GM12878 (cell line): ENCODE data around the gene NET1. TPM values are rescaled to one million over a fixed set of nuclear protein-coding genes. Genes with fewer than 3 reads are reported as not detected.

Source experiments
- ATAC-seq: fragments of 200-7000 bp; cut with Tn5 transposase; 3 replicates; pipeline ENCODE4 v1.9.1; 2020; ENCODE audit warnings: mild to moderate bottlenecking, moderate library complexity
- BruUV-seq: library from RNA; stranded (reverse); fragments of 400-500 nt; replicated peaks from 2 replicates; lab custom pipeline; 2021; lab: Mats Ljungman, UMichigan
- CTCF ChIA-PET: fragments of 300-600 bp; sonication (Branson Sonifier 250); formaldehyde crosslinking; extraction: SDS; loops from one replicate; lab custom pipeline; 2021; ENCODE audit warnings: inconsistent platforms; lab: Yijun Ruan, JAX
- POLR2A ChIA-PET: fragments of 350-600 bp; formaldehyde crosslinking; extraction: SDS; loops from one replicate; lab custom pipeline; 2021; ENCODE audit warnings: inconsistent platforms; lab: Charles Lee
- RAD21 ChIA-PET: fragments of 300-600 bp; sonication (Branson Sonifier 250); formaldehyde crosslinking; loops from one replicate; lab custom pipeline; 2023; ENCODE audit warnings: antibody characterized with exemption; ENCODE audit not compliant: unreplicated experiment; lab: Charles Lee
- SMC1A ChIA-PET: fragments of 300-600 bp; sonication (Branson Sonifier 250); formaldehyde crosslinking; loops from one replicate; lab custom pipeline; 2023; ENCODE audit not compliant: unreplicated experiment, uncharacterized antibody; lab: Charles Lee
- DNase-seq: peaks from one replicate; pipeline ENCODE4 v3.0.0-alpha.2; 2011; ENCODE audit warnings: low read depth, low spot score
- FAIRE-seq: peaks from 3 replicates; lab custom pipeline; 2011; peaks lifted over from hg19 to GRCh38; lab: Jason Lieb, UNC
- H2AFZ ChIP-seq: 2 replicates; pipeline ENCODE4 v1.6.0; 2011; ENCODE audit warnings: low read depth, low read length, control low read depth; ENCODE audit not compliant: control insufficient read depth
- H3K27ac ChIP-seq: 2 replicates; pipeline ENCODE4 v1.5.1; 2011; ENCODE audit warnings: control low read depth; ENCODE audit not compliant: control insufficient read depth, insufficient read depth
- H3K27me3 ChIP-seq, 2 experiments: replicated peaks in 1 of 2; 2 replicates each; pipeline versions ENCODE4 v1.6.0 to v1.6.1; 2011; ENCODE audit warnings: low read length in 1 of 2; ENCODE audit not compliant: control insufficient read depth in 2 of 2, insufficient read depth in 2 of 2
- H3K36me3 ChIP-seq, 2 experiments: 2 replicates each; pipeline ENCODE4 v1.5.1; 2011; ENCODE audit warnings: low read length in 1 of 2; ENCODE audit not compliant: control insufficient read depth in 2 of 2, insufficient read depth in 2 of 2
- H3K4me1 ChIP-seq: 2 replicates; pipeline ENCODE4 v1.6.1; 2011; ENCODE audit warnings: mild to moderate bottlenecking, low read length, moderate library complexity, mixed read lengths; ENCODE audit not compliant: control insufficient read depth, insufficient read depth
- H3K4me2 ChIP-seq: 2 replicates; pipeline ENCODE4 v1.6.0; 2011; ENCODE audit warnings: control low read depth; ENCODE audit not compliant: control insufficient read depth, insufficient read depth
- H3K4me3 ChIP-seq: fragments of 200-600 bp; sonication (generic); 2 replicates; pipeline ENCODE4 v1.5.1; 2016
- H3K79me2 ChIP-seq: 2 replicates; pipeline ENCODE4 v1.6.0; 2011; ENCODE audit warnings: low read length; ENCODE audit not compliant: control insufficient read depth, insufficient read depth
- H3K9ac ChIP-seq: 2 replicates; pipeline ENCODE4 v1.8.0; 2011; ENCODE audit warnings: low read length, control low read depth, mixed read lengths; ENCODE audit not compliant: control insufficient read depth, insufficient read depth
- H3K9me3 ChIP-seq: replicated peaks from 3 replicates; pipeline ENCODE4 v1.5.1; 2011; ENCODE audit warnings: mild to moderate bottlenecking, low read length; ENCODE audit not compliant: control insufficient read depth, insufficient read depth
- H4K20me1 ChIP-seq: 2 replicates; pipeline ENCODE4 v1.6.0; 2011; ENCODE audit not compliant: control insufficient read depth, insufficient read depth
- CHD1 ChIP-seq: IDR thresholded peaks from 2 replicates; pipeline ENCODE4 v1.6.1; 2012; ENCODE audit warnings: low read depth, low read length, improper control_type of control experiment
- CHD4 ChIP-seq: fragments of 200-600 bp; sonication (generic); IDR thresholded peaks from 2 replicates; pipeline ENCODE4 v1.6.1; 2016; ENCODE audit warnings: mild to moderate bottlenecking
- E2F8 ChIP-seq: fragments of 450-650 bp; IDR thresholded peaks from 2 replicates; pipeline ENCODE4 v1.6.1; 2018; ENCODE audit warnings: mild to moderate bottlenecking, low read depth, moderate library complexity; ENCODE audit not compliant: partially characterized antibody
- POLR2A ChIP-seq: IDR thresholded peaks from 2 replicates; pipeline ENCODE4 v1.6.1; 2011; ENCODE audit warnings: low read depth, mild to moderate bottlenecking, low read length
- TBL1XR1 ChIP-seq: IDR thresholded peaks from 2 replicates; pipeline ENCODE4 v1.6.1; 2012; ENCODE audit warnings: low read depth, low read length, improper control_type of control experiment
- YY1 ChIP-seq: IDR thresholded peaks from 2 replicates; pipeline ENCODE4 v1.6.1; 2011; ENCODE audit warnings: low read depth, mild to moderate bottlenecking, low read length
- WGBS: methylation state at CpG from one replicate; pipeline ENCODE4 v1.1.6; 2016; ENCODE audit warnings: low lambda C conversion rate; ENCODE audit not compliant: insufficient replicate concordance, insufficient coverage; ENCODE audit errors: missing lambda C conversion rate; 5-methylcytosine and 5-hydroxymethylcytosine counted together
- in situ Hi-C: fragments of 300-500 bp; cut with MboI; formaldehyde crosslinking; loops from 9 replicates; pipeline ENCODE4 v1.14.3; 2018; ENCODE audit warnings: mixed read lengths
- intact Hi-C: fragments of 100-400 bp; cut with micrococcal nuclease; formaldehyde crosslinking; loops from one replicate; pipeline ENCODE4 v1.14.2; 2022; ENCODE audit not compliant: unreplicated experiment
- polyA plus RNA-seq, 11 experiments: library from polyadenylated mRNA; depleted of rRNA in 4 of 11; unstranded in 6 of 11; stranded (reverse) in 5 of 11; fragments of >200 nt; fragmentation: Nextera tagmentation in 4 of 11; fragmentation: Illumina TruSeq in 1 of 11; extraction: Ambion mirVana in 4 of 11; extraction: Trizol in 1 of 11; gene quantifications; 1 replicate in 1 of 11; 2 replicates in 10 of 11; pipeline versions ENCODE4 v1.2.1 to v1.2.3, GENCODE V29; 2011 to 2016; ENCODE audit warnings: inconsistent platforms in 2 of 11, missing spikeins in 2 of 11, low read depth in 1 of 11
- total RNA-seq, 4 experiments: library from RNA; depleted of rRNA in 3 of 4; stranded (reverse); fragments of >200 nt in 3 of 4; fragmentation: Illumina TruSeq in 1 of 4; extraction: Trizol in 1 of 4; gene quantifications; 2 replicates each; pipeline versions ENCODE4 v1.2.1 to v1.2.3, GENCODE V29; 2013 to 2021
- TF ChIP-seq, protein P1 (sequence below): IDR thresholded peaks from 2 replicates; pipeline ENCODE4 v1.6.1; 2012; ENCODE audit warnings: low read length, inconsistent platforms
- TF ChIP-seq, protein P2 (sequence below): fragments of 450-650 bp; IDR thresholded peaks from 2 replicates; pipeline ENCODE4 v1.6.1; 2017; ENCODE audit warnings: mild to moderate bottlenecking
- TF ChIP-seq, protein P3 (sequence below): IDR thresholded peaks from 2 replicates; pipeline ENCODE4 v1.6.1; 2011; ENCODE audit warnings: low read depth, mild to moderate bottlenecking, low read length, moderate library complexity, borderline replicate concordance; ENCODE audit errors: extremely low read depth

Gene NET1
- total and polyA plus RNA-seq, 10 of the 15 experiments (the other 5 are each of a cell fraction or from before 2014, with no cell fraction given) = 6.5 to 22.7 (median 18.4) TPM

- Histone ChIP-seq H3K9ac (no peak overlapping the region), H3K36me3 (no peaks in the 10 kb centered on the region)
- RAD21 ChIA-PET = no interaction called here
- FAIRE-seq = no peak
- TF ChIP-seq E2F8 (no peak), TBL1XR1 (no peak), CHD4 (no peak), YY1 (no peak), POLR2A (no peak), CHD1 (no peak)
- TF ChIP-seq, protein P1, sequence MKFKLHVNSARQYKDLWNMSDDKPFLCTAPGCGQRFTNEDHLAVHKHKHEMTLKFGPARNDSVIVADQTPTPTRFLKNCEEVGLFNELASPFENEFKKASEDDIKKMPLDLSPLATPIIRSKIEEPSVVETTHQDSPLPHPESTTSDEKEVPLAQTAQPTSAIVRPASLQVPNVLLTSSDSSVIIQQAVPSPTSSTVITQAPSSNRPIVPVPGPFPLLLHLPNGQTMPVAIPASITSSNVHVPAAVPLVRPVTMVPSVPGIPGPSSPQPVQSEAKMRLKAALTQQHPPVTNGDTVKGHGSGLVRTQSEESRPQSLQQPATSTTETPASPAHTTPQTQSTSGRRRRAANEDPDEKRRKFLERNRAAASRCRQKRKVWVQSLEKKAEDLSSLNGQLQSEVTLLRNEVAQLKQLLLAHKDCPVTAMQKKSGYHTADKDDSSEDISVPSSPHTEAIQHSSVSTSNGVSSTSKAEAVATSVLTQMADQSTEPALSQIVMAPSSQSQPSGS = no peak
- TF ChIP-seq, protein P2, sequence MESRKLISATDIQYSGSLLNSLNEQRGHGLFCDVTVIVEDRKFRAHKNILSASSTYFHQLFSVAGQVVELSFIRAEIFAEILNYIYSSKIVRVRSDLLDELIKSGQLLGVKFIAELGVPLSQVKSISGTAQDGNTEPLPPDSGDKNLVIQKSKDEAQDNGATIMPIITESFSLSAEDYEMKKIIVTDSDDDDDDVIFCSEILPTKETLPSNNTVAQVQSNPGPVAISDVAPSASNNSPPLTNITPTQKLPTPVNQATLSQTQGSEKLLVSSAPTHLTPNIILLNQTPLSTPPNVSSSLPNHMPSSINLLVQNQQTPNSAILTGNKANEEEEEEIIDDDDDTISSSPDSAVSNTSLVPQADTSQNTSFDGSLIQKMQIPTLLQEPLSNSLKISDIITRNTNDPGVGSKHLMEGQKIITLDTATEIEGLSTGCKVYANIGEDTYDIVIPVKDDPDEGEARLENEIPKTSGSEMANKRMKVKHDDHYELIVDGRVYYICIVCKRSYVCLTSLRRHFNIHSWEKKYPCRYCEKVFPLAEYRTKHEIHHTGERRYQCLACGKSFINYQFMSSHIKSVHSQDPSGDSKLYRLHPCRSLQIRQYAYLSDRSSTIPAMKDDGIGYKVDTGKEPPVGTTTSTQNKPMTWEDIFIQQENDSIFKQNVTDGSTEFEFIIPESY = no peak
- TF ChIP-seq, protein P3, sequence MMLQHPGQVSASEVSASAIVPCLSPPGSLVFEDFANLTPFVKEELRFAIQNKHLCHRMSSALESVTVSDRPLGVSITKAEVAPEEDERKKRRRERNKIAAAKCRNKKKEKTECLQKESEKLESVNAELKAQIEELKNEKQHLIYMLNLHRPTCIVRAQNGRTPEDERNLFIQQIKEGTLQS = no peak
- TF ChIP-seq, all 136 proteins: peak for 0
- peaks cover 0 to 3% of the 10 kb centered on the region in 2 experiments; a peak in 3 of 4 replicates for H3K27me3 ChIP-seq
- ATAC-seq = no peak
- intact Hi-C loops (no loop called here), in situ Hi-C loops (no loop called here)
- no peaks in the 10 kb centered on the region for H3K4me1 ChIP-seq
- H3K4me2 ChIP-seq = no peak overlapping the region
- H2AFZ ChIP-seq = no peak overlapping the region
- H4K20me1 ChIP-seq = no peaks in the 10 kb centered on the region
- POLR2A ChIA-PET = no interaction called here
- WGBS = 26% methylated on average over 10 of the region's 10 CpGs
- BruUV-seq = no TSS peak
- no peak overlapping the region for H3K4me3 ChIP-seq
- H3K9me3 ChIP-seq = peaks cover 3% of the 10 kb centered on the region; the same call in 2 of the 3 replicates
- CTCF ChIA-PET = no interaction called here
- H3K27ac ChIP-seq = no peak overlapping the region
- no peaks in the 10 kb centered on the region for H3K79me2 ChIP-seq
- no peak for DNase-seq
- SMC1A ChIA-PET = no interaction called here
Observed at GRCh38 chr10:5490698-5491464, 78.5 kb downstream of the NET1 start.
